ENCODE data around the gene M1AP. TPM values are rescaled to one million over a fixed set of nuclear protein-coding genes. Genes with fewer than 3 reads are reported as not detected.

Gene M1AP
- polyA plus RNA-seq, 1 of the 3 experiments (the other 2 are of a cell fraction), result 0.02 TPM

DNA sequence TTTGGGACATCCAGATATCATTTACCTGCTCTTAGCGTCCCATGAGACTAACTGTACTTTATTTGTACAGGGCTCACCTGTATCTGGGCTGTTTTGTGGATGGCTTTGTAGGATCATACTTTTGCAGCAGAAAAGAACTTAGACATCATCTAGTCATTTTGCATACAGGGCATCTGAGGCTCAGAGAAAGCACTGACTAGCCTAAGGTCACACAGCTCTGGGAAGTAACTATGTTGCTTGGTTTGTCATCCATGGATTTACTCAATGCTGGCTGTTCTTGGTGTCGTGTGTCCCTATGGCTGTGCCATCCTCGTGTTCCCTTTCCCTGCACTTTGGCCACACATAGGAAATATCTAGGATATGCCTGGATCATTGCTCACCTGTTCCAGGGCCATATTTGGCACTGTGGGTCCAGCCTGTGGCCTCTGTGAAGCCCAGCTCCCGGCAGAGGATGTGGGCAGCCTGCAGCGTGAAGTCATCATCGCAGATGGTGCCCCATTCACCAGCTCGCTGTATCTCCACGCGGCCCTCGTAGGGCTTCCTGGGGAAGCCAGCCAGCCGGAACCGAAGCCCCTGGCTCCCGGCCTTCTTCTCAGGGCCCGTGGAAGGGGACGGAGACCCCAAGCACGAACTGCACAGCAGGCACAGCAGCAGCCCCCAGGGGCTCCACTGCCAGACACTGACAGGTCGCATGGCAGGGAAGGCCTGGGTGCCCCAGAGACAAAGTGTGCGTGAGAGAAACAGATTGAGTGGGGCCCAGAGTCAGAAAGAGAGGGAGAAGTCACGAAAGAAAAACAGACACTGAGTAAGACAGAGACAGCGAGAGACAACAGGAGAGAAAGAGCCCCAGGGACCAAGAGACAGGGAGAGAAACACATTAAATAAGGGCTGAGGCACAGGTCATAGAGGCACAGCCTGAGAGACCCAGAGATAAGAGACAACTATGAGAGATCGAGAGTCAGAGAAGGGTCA is 95.9 kb downstream of the M1AP start:
- H3F3A ChIP-seq (replicated peaks; ENCODE audit: insufficient read depth), result peaks cover 13% of the 10 kb centered on the region
- 86% methylated on average over 21 of the region's 21 CpGs for WGBS (ENCODE audit: low lambda C conversion rate)
- no peaks in the 10 kb centered on the region for H3K9me3 ChIP-seq
- CTCF ChIA-PET, result interaction anchor here (0.7 to 1.7 kb wide), 6 partner anchors 20 to 69 kb away, joined by 3 to 10 read pairs (median 6); partner anchors contain the start of genes CCDC142, PCGF1 and TTC31
- POLR2A ChIA-PET, result no interaction called here
- peaks cover 15 to 24% of the 10 kb centered on the region in 2 experiments for H3K36me3 ChIP-seq (replicated peaks in 1 of 2; ENCODE audit: control insufficient read depth in 1 of 2, insufficient read depth in 2 of 2, low read length in 1 of 2)
- H3K27ac ChIP-seq (ENCODE audit: low read depth in 2 of 2, low read length in 1 of 2), result peak overlapping the region; percentile 92 to 95; a peak in 3 of 4 replicates
- no peaks in the 10 kb centered on the region for H3K9me2 ChIP-seq
- peaks cover 9 to 43% of the 10 kb centered on the region in 2 experiments; a peak in 3 of 4 replicates for H3K4me1 ChIP-seq (ENCODE audit: control insufficient read depth in 1 of 2, insufficient read depth in 2 of 2, low read depth in 1 of 2, low read length in 1 of 2)
- DNase-seq, result no peak
- H3K9ac ChIP-seq, result peak overlapping the region; percentile 91
- peak overlapping the region; percentile 86 to 91 for H3K4me3 ChIP-seq (ENCODE audit: low read depth in 2 of 2, low read length in 1 of 2)
- peaks cover 66% of the 10 kb centered on the region for H3K79me2 ChIP-seq (ENCODE audit: insufficient read depth)
- peak overlapping the region; percentile 98 for H3K4me2 ChIP-seq
- TF ChIP-seq MXI1 (IDR thresholded peaks at IDR 0.05; ENCODE audit: low read depth, low read length), result peak; percentile 25; the same call in 1 of the 2 replicates
- TF ChIP-seq, protein P1, sequence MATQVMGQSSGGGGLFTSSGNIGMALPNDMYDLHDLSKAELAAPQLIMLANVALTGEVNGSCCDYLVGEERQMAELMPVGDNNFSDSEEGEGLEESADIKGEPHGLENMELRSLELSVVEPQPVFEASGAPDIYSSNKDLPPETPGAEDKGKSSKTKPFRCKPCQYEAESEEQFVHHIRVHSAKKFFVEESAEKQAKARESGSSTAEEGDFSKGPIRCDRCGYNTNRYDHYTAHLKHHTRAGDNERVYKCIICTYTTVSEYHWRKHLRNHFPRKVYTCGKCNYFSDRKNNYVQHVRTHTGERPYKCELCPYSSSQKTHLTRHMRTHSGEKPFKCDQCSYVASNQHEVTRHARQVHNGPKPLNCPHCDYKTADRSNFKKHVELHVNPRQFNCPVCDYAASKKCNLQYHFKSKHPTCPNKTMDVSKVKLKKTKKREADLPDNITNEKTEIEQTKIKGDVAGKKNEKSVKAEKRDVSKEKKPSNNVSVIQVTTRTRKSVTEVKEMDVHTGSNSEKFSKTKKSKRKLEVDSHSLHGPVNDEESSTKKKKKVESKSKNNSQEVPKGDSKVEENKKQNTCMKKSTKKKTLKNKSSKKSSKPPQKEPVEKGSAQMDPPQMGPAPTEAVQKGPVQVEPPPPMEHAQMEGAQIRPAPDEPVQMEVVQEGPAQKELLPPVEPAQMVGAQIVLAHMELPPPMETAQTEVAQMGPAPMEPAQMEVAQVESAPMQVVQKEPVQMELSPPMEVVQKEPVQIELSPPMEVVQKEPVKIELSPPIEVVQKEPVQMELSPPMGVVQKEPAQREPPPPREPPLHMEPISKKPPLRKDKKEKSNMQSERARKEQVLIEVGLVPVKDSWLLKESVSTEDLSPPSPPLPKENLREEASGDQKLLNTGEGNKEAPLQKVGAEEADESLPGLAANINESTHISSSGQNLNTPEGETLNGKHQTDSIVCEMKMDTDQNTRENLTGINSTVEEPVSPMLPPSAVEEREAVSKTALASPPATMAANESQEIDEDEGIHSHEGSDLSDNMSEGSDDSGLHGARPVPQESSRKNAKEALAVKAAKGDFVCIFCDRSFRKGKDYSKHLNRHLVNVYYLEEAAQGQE (IDR thresholded peaks at IDR 0.05; ENCODE audit: low read depth, low read length), result no peak
- no peak overlapping the region for H2AFZ ChIP-seq (ENCODE audit: low read depth)
- H3K27me3 ChIP-seq (ENCODE audit: insufficient read depth), result no peaks in the 10 kb centered on the region
- no peaks in the 10 kb centered on the region for H4K20me1 ChIP-seq (ENCODE audit: insufficient read depth)

DNA sequence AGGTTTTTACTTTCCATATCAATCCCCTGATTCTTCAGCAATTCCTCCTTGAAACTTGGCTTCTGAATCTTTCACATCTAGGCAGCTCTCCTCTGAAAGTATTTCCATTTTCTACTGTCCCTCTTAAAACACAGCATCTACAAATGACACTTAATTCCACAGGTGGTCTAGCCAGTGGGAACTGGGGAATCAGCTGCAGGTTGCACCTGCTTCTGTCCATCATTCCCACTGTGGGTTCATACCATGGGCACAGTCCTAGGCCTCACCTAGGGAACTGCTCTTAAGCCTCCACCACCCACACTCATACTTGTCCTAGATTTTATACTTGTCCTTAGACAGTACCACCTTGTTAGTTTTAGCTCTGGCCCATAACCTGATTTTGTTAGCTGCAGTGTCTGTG is 96.6 kb downstream of the M1AP start:
- H3K9me2 ChIP-seq, result no peaks in the 10 kb centered on the region
- peaks cover 8 to 20% of the 10 kb centered on the region in 2 experiments for H3K36me3 ChIP-seq (replicated peaks in 1 of 2; ENCODE audit: control insufficient read depth in 1 of 2, insufficient read depth in 2 of 2, low read length in 1 of 2)
- no peak overlapping the region for H2AFZ ChIP-seq (ENCODE audit: low read depth)
- peaks cover 9 to 43% of the 10 kb centered on the region in 2 experiments; a peak in 3 of 4 replicates for H3K4me1 ChIP-seq (ENCODE audit: control insufficient read depth in 1 of 2, insufficient read depth in 2 of 2, low read depth in 1 of 2, low read length in 1 of 2)
- H3F3A ChIP-seq (replicated peaks; ENCODE audit: insufficient read depth), result peaks cover 13% of the 10 kb centered on the region
- no peak overlapping the region for H3K9ac ChIP-seq
- ChIA-PET CTCF (interaction anchor here (0.7 to 1.7 kb wide), 4 partner anchors 19 to 46 kb away, joined by 3 to 10 read pairs (median 4); partner anchors contain the start of gene PCGF1), POLR2A (no interaction called here)
- no peaks in the 10 kb centered on the region for H3K27me3 ChIP-seq (ENCODE audit: insufficient read depth)
- no peaks in the 10 kb centered on the region for H3K9me3 ChIP-seq
- H3K4me3 ChIP-seq (ENCODE audit: low read depth in 2 of 2, low read length in 1 of 2), result no peak overlapping the region
- DNase-seq, result no peak
- peak overlapping the region; percentile 98 for H3K4me2 ChIP-seq
- peaks cover 66% of the 10 kb centered on the region for H3K79me2 ChIP-seq (ENCODE audit: insufficient read depth)
- no peaks in the 10 kb centered on the region for H4K20me1 ChIP-seq (ENCODE audit: insufficient read depth)
- H3K27ac ChIP-seq (ENCODE audit: low read depth in 2 of 2, low read length in 1 of 2), result no peak overlapping the region
- TF ChIP-seq NRF1 (IDR thresholded peaks at IDR 0.05; ENCODE audit: low read depth, low read length), result no peak
- TF ChIP-seq, protein P2, sequence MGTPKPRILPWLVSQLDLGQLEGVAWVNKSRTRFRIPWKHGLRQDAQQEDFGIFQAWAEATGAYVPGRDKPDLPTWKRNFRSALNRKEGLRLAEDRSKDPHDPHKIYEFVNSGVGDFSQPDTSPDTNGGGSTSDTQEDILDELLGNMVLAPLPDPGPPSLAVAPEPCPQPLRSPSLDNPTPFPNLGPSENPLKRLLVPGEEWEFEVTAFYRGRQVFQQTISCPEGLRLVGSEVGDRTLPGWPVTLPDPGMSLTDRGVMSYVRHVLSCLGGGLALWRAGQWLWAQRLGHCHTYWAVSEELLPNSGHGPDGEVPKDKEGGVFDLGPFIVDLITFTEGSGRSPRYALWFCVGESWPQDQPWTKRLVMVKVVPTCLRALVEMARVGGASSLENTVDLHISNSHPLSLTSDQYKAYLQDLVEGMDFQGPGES (IDR thresholded peaks at IDR 0.05; ENCODE audit: low read depth, low read length), result no peak
- no peak for TF ChIP-seq GABPA (IDR thresholded peaks at IDR 0.05; ENCODE audit: low read depth)
- TF ChIP-seq, protein P3, sequence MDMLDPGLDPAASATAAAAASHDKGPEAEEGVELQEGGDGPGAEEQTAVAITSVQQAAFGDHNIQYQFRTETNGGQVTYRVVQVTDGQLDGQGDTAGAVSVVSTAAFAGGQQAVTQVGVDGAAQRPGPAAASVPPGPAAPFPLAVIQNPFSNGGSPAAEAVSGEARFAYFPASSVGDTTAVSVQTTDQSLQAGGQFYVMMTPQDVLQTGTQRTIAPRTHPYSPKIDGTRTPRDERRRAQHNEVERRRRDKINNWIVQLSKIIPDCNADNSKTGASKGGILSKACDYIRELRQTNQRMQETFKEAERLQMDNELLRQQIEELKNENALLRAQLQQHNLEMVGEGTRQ (IDR thresholded peaks at IDR 0.05; ENCODE audit: borderline replicate concordance, low read depth, low read length), result no peak
- no peak for TF ChIP-seq TAF1 (IDR thresholded peaks at IDR 0.05; ENCODE audit: borderline replicate concordance, low read depth, low read length)
- no peak for TF ChIP-seq SIN3A (IDR thresholded peaks at IDR 0.05; ENCODE audit: borderline replicate concordance, low read depth, low read length)
- TF ChIP-seq RAD21 (IDR thresholded peaks at IDR 0.05; ENCODE audit: low read length), result no peak
- no peak for TF ChIP-seq MEF2A (IDR thresholded peaks at IDR 0.05; ENCODE audit: borderline replicate concordance, low read depth)
- TF ChIP-seq NFIC (IDR thresholded peaks at IDR 0.05; ENCODE audit: borderline replicate concordance), result no peak
- no peak for TF ChIP-seq POLR2AphosphoS5 (IDR thresholded peaks at IDR 0.05; ENCODE audit: low read depth, low read length)
- TF ChIP-seq, protein P4, sequence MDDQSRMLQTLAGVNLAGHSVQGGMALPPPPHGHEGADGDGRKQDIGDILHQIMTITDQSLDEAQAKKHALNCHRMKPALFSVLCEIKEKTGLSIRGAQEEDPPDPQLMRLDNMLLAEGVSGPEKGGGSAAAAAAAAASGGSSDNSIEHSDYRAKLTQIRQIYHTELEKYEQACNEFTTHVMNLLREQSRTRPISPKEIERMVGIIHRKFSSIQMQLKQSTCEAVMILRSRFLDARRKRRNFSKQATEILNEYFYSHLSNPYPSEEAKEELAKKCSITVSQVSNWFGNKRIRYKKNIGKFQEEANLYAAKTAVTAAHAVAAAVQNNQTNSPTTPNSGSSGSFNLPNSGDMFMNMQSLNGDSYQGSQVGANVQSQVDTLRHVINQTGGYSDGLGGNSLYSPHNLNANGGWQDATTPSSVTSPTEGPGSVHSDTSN (IDR thresholded peaks at IDR 0.05), result no peak
- TF ChIP-seq FOSL2 (IDR thresholded peaks at IDR 0.05; ENCODE audit: borderline replicate concordance, low read depth), result no peak
- TF ChIP-seq CHD2 (IDR thresholded peaks at IDR 0.05; ENCODE audit: low read length, partially characterized antibody), result no peak
- TF ChIP-seq, protein P5, sequence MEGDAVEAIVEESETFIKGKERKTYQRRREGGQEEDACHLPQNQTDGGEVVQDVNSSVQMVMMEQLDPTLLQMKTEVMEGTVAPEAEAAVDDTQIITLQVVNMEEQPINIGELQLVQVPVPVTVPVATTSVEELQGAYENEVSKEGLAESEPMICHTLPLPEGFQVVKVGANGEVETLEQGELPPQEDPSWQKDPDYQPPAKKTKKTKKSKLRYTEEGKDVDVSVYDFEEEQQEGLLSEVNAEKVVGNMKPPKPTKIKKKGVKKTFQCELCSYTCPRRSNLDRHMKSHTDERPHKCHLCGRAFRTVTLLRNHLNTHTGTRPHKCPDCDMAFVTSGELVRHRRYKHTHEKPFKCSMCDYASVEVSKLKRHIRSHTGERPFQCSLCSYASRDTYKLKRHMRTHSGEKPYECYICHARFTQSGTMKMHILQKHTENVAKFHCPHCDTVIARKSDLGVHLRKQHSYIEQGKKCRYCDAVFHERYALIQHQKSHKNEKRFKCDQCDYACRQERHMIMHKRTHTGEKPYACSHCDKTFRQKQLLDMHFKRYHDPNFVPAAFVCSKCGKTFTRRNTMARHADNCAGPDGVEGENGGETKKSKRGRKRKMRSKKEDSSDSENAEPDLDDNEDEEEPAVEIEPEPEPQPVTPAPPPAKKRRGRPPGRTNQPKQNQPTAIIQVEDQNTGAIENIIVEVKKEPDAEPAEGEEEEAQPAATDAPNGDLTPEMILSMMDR (IDR thresholded peaks at IDR 0.05), result no peak
- no peak for TF ChIP-seq ELF1 (IDR thresholded peaks at IDR 0.05)

All from SK-N-SH (cell line).